CD4-positive, alpha-beta T cell treated with Interleukin-17A for 4 hours (primary cell): Measurements from ENCODE around the gene GNAT2.
A peak's percentile ranks its signal among the peaks of the same experiment; 100 is the strongest.

ENCODE experiments used
- DNase-seq: peaks from one replicate; pipeline ENCODE4 v3.0.0-alpha.2; 2020; ENCODE audit warnings: mixed read lengths

GNAT2 gene

DNA sequence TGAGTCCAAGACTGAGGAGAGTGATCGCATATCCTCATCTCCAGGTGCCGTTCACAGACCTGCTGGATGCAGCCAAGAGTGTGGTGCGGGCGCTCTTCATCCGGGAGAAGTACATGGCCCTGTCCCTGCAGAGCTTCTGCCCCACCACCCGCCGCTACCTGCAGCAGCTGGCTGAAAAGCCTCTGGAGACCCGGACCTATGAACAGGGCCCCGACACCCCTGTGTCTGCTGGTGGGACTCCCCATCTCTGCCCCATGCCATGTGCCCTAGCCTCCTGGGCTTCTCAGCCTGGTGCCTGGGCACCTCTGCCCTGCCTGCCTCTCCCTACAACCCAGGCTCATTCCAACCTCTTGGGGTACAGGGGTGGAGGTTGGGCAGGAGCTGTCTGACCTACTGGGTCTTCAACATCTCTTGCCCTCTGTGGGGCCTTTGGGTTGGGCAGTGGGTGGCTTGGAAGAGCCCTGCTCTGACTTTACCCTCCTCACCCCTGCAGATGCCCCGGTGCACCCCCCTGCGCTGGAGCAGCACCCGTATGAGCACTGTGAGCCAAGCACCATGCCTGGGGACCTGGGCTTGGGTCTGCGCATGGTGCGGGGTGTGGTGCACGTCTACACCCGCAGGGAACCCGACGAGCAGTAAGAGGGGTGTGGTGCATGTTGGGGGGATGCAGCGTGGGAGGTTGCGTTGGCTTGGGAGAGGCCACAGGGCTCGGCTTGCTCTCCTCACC is 7.4 kb upstream of the GNAT2 start:
- DNase-seq, result no peak

DNA sequence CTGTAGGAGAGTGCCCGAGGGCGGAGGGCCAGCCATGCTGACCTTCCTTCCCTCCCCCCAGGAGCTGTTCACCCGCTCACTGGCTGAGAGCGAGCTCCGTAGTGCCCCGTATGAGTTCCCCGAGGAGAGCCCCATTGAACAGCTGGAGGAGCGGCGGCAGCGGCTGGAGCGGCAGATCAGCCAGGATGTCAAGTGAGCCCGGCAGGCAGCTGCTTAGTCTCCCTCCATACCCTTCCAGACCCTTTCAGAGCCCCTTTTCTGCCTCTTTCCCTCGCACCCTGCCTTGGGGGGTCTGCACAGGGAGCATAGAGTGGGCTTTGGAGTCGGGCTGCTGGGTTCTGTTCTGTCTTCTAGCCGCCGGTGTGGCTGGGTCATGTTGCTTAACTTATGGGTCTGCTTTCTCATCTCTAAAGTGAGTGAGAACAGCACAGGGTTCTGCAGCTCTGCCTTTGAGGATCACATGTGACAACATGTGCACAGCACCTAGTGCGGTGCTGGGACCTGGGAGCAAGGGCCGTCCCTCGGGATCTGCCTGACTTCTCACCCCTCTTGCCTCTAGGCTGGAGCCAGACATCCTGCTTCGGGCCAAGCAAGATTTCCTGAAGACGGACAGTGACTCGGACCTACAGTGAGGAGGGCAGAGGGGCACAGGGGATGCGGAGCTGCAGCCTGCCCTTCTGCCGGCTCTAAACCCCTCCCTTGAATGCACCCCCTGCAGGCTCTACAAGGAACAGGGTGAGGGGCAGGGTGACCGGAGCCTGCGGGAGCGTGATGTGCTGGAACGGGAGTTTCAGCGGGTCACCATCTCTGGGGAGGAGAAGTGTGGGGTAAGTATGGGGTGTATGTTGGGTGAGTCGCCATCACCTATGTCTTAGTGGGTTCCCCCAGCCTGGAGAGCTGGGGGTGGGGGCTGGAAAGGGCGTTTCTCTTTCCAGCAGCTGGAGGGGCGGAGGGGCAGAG is 6.5 kb upstream of the GNAT2 start:
- DNase-seq, result no peak

DNA sequence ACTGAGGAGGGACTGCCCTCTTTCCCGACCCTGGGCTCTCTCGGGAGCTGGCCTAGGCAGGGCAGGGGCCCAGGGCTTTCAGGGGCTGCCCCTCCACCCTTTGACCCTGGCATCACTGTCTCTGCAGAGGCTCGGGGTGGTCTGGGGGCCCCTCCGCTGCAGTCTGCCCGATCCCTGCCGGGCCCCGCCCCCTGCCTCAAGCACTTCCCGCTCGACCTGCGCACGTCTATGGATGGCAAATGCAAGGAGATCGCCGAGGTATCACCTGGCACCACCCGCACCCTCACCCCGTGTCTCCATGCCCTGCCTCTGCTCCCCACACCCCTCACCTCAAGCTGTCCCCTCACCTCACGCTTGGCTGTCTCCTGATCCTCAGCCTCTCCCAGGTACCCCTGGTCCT is 5.8 kb upstream of the GNAT2 start:
- no peak for DNase-seq

- DNase-seq, result peak; percentile 39
Observed at GRCh38 chr1:109624201-109625010, 5.0 kb upstream of the GNAT2 start.

GRCh38 chr1:109623601-109624161 is 4.3 kb upstream of the GNAT2 start:
- DNase-seq, result peak; percentile 21

GRCh38 chr1:109622895-109623294 is 3.5 kb upstream of the GNAT2 start:
- DNase-seq, result no peak

- no peak for DNase-seq
Observed at GRCh38 chr1:109622137-109622892, 2.9 kb upstream of the GNAT2 start.

GRCh38 chr1:109621379-109622136 is 2.1 kb upstream of the GNAT2 start:
- peak; percentile 18 for DNase-seq

GRCh38 chr1:109620841-109621286 is 1.4 kb upstream of the GNAT2 start:
- peak; percentile 99 for DNase-seq

- DNase-seq, result no peak
Observed at GRCh38 chr1:109620401-109620791, 980 bp upstream of the GNAT2 start.

DNA sequence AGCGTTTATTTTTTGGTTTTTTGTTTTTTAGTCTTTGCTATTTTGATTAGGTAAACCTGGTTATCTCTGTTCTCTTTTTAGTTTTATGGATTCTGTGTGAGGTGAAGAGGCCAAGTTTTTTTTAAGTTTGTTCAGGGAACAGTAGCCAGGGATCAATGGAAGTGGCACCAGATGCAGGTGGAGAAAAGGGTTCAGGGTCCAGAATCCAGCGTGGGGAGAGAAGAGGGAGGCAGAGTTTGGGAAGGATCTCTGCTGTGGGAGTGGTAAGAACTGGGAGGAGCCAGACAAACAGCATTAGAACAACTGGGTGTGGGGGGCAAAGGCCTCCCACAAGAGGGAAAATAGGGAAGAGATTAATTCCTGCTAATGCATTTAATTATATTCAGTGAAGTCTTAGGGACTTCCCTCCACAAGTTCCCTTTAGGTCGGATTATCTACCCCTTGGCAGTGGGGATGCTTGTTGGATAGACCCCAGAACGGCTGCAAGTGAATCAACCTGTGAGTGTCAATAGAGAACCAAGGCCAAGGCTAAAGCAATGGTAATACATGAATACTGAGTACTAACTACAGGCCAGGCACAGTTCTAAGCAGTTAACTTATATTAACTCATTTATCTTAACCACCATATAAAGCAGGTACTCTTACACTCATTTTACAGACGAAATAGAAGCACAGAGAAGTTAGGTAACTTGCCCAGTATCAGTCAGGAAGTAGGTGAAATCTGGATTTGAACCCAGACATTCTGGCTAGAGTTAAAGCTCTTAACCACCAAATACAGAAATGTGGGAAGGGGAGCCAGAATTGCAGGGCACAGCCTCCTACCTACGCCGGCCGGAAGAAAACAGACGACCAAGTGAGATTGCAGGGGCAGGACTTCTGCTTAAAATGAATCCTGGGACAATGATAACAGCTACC is 498 bp downstream of the GNAT2 start:
- DNase-seq, result no peak

- DNase-seq, result peak; percentile 24
Observed at GRCh38 chr1:109617291-109617801, 2.1 kb downstream of the GNAT2 start.

DNA sequence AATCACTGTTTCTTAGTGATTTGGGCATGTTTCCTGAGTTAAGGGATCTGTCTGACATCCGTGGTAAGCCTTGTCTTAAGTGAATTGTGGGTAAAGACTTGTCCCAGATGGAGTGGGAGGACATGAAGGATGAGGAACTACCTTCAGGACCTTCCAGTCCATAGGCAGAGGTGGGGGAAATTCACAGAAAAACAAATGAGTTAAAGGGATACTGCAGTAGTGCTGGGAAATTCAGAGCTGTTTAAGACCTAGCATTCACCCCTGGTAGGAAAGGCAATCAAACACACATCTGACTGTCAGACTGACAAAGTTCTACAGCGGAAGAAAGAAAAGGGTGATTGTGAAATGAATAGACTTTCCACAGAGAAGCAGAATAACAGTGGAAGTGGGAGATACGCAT is 3.0 kb downstream of the GNAT2 start:
- no peak for DNase-seq

- DNase-seq, result peak; percentile 29
Observed at GRCh38 chr1:109615879-109616278, 3.5 kb downstream of the GNAT2 start.

GRCh38 chr1:109613361-109614147 is 5.9 kb downstream of the GNAT2 start:
- no peak for DNase-seq

- no peak for DNase-seq
Observed at GRCh38 chr1:109611308-109611990, 8.0 kb downstream of the GNAT2 start.

DNA sequence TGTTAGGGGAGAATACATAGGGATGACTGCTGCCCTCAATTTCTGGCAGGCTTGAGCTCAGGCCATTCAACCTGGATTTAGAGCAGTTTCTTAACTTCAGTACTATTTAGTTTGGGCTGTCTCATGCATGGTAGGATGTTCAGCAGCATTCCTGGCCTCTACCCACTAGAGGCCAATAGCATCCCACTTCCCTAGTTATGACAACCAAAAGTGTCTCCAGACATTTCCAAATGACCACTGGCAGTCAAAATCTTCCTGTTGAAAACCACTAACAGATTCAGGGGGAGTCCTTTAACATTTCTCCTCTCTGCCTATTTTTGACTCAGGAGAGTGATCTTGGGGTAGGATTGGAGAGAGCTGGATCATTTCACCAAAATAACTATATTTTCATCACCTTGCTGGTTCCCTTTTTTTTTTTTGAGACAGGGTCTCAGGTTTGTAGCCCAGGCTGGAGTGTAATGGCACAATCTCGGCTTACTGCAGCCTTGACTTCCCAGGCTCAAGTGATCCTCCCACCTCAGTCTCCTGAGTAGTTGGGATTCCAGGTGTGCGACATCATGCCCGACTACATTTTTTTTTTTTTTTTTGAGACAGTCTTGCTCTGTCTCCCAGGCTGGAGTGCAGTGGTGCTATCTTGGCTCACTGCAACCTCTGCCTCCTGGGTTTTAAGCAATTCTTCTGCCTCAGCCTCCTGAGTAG is 8.7 kb downstream of the GNAT2 start:
- DNase-seq, result no peak

GRCh38 chr1:109609881-109610280 is 9.5 kb downstream of the GNAT2 start:
- no peak for DNase-seq
